GM19397 (cell line): Measurements from ENCODE around the gene KPNA2.
"Not testable (repeated sequence)": the region's sequence is repeated elsewhere in the genome, so short reads cannot be mapped to it uniquely, and the experiment has no call there.

ENCODE experiments used
- ATAC-seq: cut with Tn5 transposase; IDR thresholded peaks from one replicate; pipeline ENCODE4 v1.9.1; 2021; ENCODE audit warnings: mild to moderate bottlenecking, moderate library complexity; ENCODE audit not compliant: unreplicated experiment

KPNA2 gene

GRCh38 chr17:68019675-68020408 lies 15.7 kb upstream of the KPNA2 start:
- ATAC-seq: peak; percentile 97

GRCh38 chr17:68020409-68020756 lies 15.2 kb upstream of the KPNA2 start:
- ATAC-seq: no peak

DNA sequence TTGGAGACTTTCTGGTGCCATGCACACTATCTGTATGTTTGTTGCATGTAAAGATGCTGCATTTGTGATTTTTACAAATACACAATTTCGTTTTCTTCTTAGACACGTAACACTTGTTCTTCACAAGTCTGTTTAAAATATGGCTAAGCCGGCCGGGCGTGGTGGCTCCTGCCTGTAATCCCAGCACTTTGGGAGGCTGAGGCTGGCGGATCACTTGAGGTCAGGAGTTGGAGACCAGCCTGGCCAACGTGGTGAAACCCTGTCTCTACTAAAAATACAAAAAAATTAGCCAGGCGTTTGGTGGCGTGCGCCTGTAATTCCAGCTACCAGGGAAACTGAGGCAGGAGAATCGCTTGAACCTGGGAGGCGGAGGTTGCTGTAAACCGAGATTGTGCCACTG lies 14.7 kb upstream of the KPNA2 start:
- ATAC-seq: not testable (repeated sequence)

DNA sequence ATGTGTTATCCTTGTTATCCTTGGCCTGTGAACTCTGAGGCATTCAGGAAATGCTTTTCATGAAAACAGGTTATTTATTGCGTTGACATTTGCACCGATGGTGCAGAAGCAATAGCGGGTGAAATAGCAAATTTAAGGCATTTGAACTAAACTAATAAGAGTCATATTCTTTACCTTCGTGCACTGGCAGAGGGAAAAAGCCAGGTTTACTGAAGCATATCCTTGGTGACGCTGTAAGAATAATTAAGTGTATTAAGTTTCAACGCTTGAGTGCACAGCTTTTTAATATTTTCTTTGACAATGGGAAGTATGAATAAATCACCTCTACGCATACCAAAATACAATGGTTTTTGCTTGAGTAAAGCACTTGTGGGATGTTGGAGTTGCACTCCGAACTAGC lies 13.6 kb upstream of the KPNA2 start:
- ATAC-seq: no peak

DNA sequence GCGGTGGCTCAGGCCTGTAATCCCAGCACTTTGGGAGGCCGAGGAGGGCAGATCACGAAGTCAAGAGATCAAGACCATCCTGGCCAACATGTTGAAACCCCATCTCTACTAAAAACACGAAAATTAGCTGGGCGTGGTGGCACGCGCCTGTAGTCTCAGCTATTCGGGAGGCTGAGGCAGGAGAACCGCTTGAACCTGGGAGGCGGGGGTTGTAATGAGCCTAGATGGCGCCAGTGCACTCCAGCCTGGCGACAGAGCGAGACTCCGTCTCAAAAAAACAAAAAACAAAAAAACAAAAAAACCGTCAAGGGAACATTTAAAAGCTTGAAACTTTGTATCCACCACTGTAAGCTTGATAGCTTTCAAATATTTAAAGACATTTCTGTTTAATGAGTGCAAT lies 13.0 kb upstream of the KPNA2 start:
- ATAC-seq: not testable (repeated sequence)

- ATAC-seq: no peak
Measured at GRCh38 chr17:68029512-68030215, 5.9 kb upstream of the KPNA2 start.

- ATAC-seq: no peak
Measured at GRCh38 chr17:68033636-68034451, 1.7 kb upstream of the KPNA2 start.

- ATAC-seq: no peak
Measured at GRCh38 chr17:68034452-68034776, 1.1 kb upstream of the KPNA2 start.

- peak; percentile 90 for ATAC-seq
Measured at GRCh38 chr17:68035131-68035522, 408 bp upstream of the KPNA2 start.

DNA sequence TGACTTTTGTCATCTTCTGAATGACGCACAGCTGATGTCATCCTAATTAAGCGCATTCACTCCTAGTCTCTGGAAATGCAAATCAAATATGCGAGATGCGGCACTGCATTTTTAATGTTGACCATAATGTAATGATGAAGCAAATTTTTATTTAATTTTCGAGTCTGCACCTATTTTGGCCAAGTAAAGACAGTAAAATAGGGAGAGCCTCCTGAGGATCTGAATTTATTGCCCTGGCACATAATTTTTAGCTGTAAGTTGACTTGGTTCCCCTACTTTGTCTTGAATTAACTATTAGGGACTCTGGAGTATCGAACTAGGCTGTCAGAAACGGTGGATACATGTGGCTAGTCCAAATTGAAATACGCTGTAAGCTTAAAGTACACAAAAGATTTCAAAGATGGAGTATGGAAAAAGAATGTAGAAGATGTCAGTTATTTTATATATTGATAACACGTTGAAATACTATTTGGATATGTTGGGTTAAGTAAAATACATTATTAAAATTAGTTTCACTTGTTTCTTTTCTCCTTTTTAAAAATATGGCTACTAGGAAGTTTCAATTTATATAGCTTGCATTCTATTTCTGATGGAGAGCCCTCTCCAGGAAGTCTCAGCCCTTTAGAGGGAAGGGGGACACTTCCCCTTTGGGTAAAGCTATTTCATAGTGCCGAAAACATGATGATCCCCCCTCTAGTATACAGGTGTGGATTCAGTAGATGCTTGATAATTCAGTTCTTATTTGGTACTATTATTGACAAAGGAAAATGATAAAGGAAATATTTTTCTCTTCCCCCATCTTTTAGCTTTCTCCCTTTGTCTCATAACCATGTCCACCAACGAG lies 991 bp downstream of the KPNA2 start:
- no peak for ATAC-seq

DNA sequence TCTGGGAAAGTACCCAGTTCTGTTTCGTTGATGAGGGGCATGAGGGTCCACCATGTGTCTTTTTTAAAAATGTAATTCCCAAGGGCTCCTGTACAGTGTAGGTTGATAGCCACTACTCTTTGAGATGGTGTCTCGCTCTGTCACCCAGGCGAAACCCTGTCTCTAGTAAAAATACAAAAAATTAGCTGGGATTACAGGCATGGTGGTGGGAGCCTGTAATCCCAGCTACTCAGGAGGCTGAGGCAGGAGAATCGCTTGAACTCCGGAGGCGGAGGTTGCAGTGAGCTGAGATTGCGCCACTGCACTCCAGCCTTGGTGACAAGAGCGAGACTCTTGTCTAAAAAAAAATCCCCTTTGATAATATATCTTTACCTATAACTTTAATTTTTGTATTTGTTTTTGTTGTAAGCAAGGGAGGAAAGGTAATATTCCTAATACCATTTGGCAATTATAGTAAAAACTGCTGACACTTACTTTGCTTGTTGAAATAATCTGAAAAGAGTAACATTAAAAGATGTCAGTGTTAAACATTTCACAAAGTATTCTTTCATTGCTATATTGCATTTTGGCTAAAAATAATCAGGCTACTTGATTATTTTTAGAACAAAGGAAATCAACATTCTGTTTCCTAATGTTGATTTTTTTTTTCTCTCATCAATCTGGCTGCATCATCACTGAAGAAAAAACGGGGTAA lies 11.8 kb downstream of the KPNA2 start:
- ATAC-seq: no peak

DNA sequence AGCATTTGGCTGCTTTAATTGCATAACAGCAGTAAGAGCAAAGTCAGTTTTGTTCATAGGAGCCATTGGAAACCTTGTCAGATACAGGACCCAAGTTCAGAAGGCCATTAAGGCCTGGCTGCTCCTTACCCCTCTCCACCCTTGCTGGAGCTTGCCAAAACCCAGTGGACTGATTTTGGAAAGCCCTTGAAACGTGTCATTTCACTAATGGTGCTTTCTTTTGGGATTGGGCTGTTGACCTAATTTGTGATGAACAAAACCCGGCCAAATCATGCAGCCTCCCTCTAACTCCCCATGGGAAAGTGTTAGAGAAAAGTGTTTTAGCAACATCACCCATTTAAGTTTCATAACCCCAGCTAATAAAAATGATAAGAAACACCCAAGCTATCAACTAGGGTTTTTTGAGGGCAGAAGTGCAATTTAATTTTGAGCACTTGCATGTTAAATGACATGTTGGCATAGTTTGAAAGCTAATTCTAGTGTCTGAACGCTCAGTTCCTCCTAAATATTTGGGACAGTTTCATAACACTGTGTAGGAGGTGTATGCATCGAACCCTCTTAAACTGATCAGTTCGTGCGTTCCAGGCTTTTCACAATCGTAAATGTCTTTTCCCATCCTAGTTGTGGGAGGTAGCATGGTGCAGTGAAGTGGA lies 12.5 kb downstream of the KPNA2 start:
- not testable (repeated sequence) for ATAC-seq

DNA sequence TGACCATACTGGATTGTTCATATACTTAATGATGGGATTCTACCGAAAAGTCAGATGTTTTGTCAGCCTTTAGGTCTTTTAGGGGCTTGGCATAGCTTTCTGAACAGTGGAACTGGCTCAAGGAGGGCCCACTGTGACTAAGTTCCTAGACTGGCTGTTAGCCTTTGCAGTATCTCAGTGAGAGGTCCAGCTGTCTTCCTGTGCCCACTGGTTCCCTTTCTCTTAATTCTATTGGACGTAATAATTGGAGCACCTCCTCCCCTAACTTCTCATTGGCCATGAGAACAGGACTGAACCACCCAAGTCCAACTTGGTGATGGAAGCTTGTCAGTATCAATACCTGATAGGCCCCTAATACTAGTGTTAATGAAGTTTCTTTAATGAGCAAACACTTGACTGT lies 13.5 kb downstream of the KPNA2 start:
- no peak for ATAC-seq

DNA sequence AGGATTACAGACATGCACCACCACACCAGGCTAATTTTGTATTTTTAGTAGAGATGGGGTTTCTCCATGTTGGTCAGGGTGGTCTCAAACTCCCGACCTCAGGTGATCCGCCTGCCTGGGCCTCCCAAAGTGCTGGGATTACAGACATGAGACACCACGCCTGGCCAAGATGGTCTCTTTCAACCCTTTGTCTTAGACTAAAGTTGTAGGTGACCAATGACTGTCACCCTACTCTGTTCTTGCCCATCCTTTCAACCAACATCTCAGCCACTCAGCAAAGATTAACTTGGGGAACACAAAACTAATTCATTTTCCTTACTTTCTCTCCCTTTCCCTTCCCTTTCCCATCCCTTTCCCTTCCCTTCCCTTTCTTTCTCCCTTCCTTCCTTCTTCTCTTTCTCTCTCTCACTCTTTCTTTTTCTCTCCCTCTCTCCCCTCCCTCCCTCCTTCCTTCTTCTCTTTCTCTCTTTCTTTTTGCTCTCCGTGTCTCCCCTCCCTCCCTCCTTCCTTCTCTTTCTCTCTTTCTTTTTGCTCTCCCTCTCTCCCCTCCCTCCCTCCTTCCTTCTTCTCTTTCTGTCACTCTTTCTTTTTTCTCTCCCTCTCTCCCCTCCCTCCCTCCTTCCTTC lies 14.4 kb downstream of the KPNA2 start:
- ATAC-seq: not testable (repeated sequence)

GRCh38 chr17:68051321-68052312 lies 16.1 kb downstream of the KPNA2 start:
- ATAC-seq: not testable (repeated sequence)

- no peak for ATAC-seq
Measured at GRCh38 chr17:68052810-68053209, 17.3 kb downstream of the KPNA2 start.

DNA sequence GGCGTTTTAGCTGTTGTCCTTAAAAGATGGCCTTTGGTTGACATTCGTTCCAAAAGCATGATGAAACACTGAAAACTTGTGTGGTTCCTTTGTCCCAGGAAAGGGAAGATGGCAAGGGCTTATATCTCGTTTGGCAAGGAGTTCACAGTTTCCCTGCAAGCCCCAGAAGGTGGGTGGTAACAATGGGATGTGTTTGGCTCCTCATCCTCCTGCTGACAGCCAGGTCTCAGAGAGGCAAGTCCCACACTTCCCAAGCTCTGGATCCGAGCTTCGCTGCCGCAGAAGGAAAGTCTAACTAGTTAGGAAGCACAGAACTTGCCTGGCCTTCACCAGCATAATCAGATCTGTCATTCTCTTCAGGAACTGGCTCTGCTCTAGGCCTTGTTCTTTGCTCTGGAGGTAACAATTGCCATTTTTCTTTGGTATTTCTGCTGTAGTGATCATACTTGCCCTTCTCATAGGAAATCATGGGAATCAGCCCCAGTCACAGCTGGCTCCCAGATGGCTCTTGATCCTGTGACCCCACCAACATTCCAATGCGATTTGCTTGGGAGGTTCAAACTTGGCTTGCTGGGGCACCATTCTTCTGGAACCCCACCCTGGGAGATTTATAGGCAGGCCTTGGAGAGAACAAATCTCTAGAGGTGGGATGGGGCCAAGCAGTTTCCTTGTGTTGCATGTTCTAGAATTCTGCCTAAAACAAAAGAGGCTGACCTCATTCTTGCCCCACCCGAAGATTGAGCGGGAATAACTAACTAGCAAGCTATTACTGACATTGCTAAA lies 17.9 kb downstream of the KPNA2 start:
- no peak for ATAC-seq
